HL-60 (cell line): ENCODE data around the gene PGM2.
"Not testable (repeated sequence)": the region's sequence is repeated elsewhere in the genome, so short reads cannot be mapped to it uniquely, and the experiment has no call there.

ENCODE experiments used
- DNase-seq, 2 experiments: peaks; one replicate each; pipeline ENCODE4 v3.0.0-alpha.2; 2010 to 2020; ENCODE audit warnings: low read depth in 1 of 2, low spot score in 1 of 2
- H3K27ac ChIP-seq: fragments of 250-450 bp; sonication (Bioruptor Pico); replicated peaks from 2 replicates; pipeline ENCODE4 v1.5.1; 2020; ENCODE audit warnings: mild to moderate bottlenecking, moderate library complexity
- H3K27me3 ChIP-seq: fragments of 250-450 bp; sonication (Bioruptor Pico); 2 replicates; pipeline ENCODE4 v1.5.1; 2021; ENCODE audit warnings: mild to moderate bottlenecking, moderate library complexity; ENCODE audit not compliant: insufficient read depth, poor library complexity, severe bottlenecking
- H3K4me3 ChIP-seq: replicated peaks from 2 replicates; pipeline ENCODE4 v1.5.1; 2011; ENCODE audit warnings: mild to moderate bottlenecking, control low read depth, low read length; ENCODE audit not compliant: insufficient read depth
- GABPA ChIP-seq: IDR thresholded peaks from 2 replicates; pipeline ENCODE4 v1.6.1; 2012; ENCODE audit warnings: low read depth
- POLR2AphosphoS5 ChIP-seq: IDR thresholded peaks from 2 replicates; pipeline ENCODE4 v1.6.1; 2012; ENCODE audit warnings: low read depth
- SPI1 ChIP-seq: IDR thresholded peaks from 2 replicates; pipeline ENCODE4 v1.6.1; 2012; ENCODE audit warnings: low read depth, mild to moderate bottlenecking, borderline replicate concordance
- TF ChIP-seq, protein P1 (sequence below): IDR thresholded peaks from 2 replicates; pipeline ENCODE4 v1.6.1; 2012; ENCODE audit warnings: low read depth; ENCODE audit not compliant: insufficient replicate concordance
- TF ChIP-seq, protein P2 (sequence below): IDR thresholded peaks from one replicate; pipeline ENCODE4 v1.5.1; 2011; ENCODE audit warnings: low read length, control low read depth, inconsistent platforms; ENCODE audit not compliant: insufficient read depth

PGM2 gene

DNA sequence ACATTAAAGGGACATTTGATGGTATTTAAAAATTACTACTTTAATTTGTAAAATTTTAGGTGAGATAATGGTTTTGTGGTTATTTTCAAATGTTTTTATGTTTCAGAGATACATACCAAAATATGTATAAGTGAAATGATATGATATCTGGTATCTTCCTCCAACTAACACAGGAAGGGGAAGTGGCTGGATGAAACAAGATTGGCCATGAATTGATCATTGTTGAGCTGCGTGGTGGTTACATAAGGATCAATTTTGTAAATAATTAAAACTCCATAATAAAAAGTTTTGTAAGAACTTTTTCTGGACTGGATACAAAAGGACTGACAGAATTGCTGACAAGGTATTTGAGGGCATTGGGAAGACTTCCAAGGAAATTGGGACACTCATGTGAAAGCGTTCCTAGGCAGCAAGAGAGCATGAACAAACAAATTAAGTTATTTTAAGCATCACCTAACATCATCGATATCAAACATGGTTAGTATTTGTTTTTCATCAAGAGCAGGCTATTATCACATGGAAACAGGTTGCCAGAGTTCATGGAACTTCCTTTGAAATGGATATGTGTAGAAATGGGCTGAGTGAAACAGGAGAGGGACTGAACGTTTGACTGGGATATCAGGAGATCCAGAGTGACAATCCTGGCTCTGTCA lies 4.4 kb upstream of the PGM2 start:
- no peak overlapping the region for H3K4me3 ChIP-seq
- no peak for DNase-seq
- H3K27me3 ChIP-seq, result no peaks in the 10 kb centered on the region

DNA sequence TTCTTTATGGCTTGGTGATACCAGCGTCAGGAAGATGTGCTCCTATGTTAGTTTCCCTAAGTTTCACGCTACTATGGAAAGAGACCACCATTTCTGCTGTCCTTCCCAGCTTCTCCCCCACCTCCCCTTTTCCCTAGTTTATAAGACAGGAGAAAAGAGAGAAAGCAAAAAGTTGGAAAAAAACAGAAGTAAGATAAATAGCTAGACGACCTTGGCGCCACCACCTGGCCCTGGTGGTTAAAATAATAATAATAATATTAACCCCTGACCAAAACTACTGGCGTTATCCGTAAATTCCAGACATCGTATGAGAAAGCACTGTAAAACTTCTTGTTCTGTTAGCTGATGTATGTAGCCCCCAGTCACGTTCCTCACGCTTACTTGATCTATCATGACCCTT lies 985 bp upstream of the PGM2 start:
- DNase-seq, H3K27me3 ChIP-seq: not testable (repeated sequence)
- peak overlapping the region; percentile 91 for H3K27ac ChIP-seq
- H3K4me3 ChIP-seq, result peak overlapping the region; percentile 98

More for the DNA sequence above, 4.4 kb upstream of the PGM2 start:
- TF ChIP-seq SPI1 (peak; percentile 45; the same call in 1 of the 2 replicates), POLR2AphosphoS5 (no peak)
- H3K27ac ChIP-seq, result no peak overlapping the region

DNA sequence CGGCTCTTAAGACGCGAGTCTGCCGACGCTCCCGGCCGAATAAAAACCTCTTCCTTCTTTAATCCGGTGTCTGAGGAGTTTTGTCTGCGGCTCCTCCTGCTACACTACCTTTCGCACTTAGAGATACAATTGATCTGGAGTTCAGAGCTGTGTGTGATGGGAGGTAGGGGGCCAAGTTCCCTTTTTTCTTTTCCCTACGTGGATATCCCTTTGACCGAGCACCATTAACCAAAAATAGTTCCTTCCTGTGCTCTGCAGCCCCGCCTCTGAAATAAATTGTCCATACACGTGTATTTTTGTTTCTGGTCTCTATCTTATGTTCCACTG lies 555 bp upstream of the PGM2 start:
- Histone ChIP-seq H3K4me3 (peak overlapping the region; percentile 98), H3K27ac (peak overlapping the region; percentile 91), H3K27me3 (no peaks in the 10 kb centered on the region)
- peak in 1 of 2 experiments; percentile 71 for DNase-seq
- peak; percentile 52; the same call in 1 of the 2 replicates for TF ChIP-seq SPI1
- no peak for TF ChIP-seq POLR2AphosphoS5
- TF ChIP-seq, protein P1, sequence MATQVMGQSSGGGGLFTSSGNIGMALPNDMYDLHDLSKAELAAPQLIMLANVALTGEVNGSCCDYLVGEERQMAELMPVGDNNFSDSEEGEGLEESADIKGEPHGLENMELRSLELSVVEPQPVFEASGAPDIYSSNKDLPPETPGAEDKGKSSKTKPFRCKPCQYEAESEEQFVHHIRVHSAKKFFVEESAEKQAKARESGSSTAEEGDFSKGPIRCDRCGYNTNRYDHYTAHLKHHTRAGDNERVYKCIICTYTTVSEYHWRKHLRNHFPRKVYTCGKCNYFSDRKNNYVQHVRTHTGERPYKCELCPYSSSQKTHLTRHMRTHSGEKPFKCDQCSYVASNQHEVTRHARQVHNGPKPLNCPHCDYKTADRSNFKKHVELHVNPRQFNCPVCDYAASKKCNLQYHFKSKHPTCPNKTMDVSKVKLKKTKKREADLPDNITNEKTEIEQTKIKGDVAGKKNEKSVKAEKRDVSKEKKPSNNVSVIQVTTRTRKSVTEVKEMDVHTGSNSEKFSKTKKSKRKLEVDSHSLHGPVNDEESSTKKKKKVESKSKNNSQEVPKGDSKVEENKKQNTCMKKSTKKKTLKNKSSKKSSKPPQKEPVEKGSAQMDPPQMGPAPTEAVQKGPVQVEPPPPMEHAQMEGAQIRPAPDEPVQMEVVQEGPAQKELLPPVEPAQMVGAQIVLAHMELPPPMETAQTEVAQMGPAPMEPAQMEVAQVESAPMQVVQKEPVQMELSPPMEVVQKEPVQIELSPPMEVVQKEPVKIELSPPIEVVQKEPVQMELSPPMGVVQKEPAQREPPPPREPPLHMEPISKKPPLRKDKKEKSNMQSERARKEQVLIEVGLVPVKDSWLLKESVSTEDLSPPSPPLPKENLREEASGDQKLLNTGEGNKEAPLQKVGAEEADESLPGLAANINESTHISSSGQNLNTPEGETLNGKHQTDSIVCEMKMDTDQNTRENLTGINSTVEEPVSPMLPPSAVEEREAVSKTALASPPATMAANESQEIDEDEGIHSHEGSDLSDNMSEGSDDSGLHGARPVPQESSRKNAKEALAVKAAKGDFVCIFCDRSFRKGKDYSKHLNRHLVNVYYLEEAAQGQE, result peak; percentile 34
- no peak for TF ChIP-seq GABPA
- TF ChIP-seq, protein P2, sequence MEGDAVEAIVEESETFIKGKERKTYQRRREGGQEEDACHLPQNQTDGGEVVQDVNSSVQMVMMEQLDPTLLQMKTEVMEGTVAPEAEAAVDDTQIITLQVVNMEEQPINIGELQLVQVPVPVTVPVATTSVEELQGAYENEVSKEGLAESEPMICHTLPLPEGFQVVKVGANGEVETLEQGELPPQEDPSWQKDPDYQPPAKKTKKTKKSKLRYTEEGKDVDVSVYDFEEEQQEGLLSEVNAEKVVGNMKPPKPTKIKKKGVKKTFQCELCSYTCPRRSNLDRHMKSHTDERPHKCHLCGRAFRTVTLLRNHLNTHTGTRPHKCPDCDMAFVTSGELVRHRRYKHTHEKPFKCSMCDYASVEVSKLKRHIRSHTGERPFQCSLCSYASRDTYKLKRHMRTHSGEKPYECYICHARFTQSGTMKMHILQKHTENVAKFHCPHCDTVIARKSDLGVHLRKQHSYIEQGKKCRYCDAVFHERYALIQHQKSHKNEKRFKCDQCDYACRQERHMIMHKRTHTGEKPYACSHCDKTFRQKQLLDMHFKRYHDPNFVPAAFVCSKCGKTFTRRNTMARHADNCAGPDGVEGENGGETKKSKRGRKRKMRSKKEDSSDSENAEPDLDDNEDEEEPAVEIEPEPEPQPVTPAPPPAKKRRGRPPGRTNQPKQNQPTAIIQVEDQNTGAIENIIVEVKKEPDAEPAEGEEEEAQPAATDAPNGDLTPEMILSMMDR, result no peak

DNA sequence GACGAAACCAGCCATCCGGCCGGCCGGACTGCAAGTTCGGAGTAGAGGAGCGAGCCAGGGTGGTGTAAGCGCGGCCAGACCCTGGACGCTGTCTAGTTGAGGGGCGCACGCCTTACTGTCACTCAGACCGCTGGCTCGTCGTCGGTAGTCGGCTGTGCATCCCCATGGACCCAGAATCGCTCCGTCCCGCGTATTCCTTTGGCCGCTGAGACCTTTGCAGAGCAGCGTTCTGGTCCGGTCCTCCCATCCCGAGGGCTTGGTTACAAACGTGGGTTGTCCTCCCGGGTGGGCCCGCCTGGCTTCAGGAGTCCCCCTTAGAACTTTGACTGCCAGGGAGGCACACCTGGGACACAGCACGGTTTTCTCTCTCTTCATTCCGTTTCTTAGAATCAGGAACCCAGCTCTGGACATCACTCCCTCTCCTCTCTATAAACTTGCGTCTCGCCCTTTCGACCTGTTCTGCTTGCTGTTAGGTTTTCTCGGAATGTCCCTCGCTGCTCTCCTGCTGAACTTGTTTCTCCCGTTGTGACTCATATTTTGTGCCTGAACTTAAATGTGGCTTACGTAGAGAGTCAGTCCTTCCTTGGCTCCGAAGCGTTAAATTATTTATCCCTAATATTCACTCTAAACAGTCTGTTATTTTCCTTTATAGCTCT lies 672 bp downstream of the PGM2 start:
- peak overlapping the region; percentile 91 for H3K27ac ChIP-seq
- no peak for DNase-seq
- H3K27me3 ChIP-seq, result no peaks in the 10 kb centered on the region
- H3K4me3 ChIP-seq, result peak overlapping the region; percentile 98
- TF ChIP-seq, protein P1, result no peak
- TF ChIP-seq POLR2AphosphoS5 (no peak), SPI1 (no peak), GABPA (no peak)
- TF ChIP-seq, protein P2, result no peak
